ENCODE data around the gene MTA1. TPM values are rescaled to one million over a fixed set of nuclear protein-coding genes. Genes with fewer than 3 reads are reported as not detected.

Gene MTA1
- total and polyA plus RNA-seq, 2 experiments from 2014 or later: 8.1 to 37.0 TPM

GRCh38 chr14:105458010-105458409, 38.4 kb downstream of the MTA1 start:
- Histone ChIP-seq H4K20me1 (ENCODE audit: insufficient read depth) (no peaks in the 10 kb centered on the region), H3K9me3 (ENCODE audit: low read depth) (no peaks in the 10 kb centered on the region), H3K9ac (no peak overlapping the region), H3K79me2 (ENCODE audit: insufficient read depth) (no peaks in the 10 kb centered on the region), H3K27me3 (replicated peaks; ENCODE audit: insufficient read depth) (no peaks in the 10 kb centered on the region), H3K4me1 (ENCODE audit: insufficient read depth) (no peaks in the 10 kb centered on the region), H3F3A (ENCODE audit: insufficient read depth) (no peaks in the 10 kb centered on the region), H3K27ac (no peak overlapping the region), H3K4me3 (no peak overlapping the region), H3K9me2 (ENCODE audit: insufficient read depth) (no peaks in the 10 kb centered on the region), H3K4me2 (ENCODE audit: unreplicated experiment) (no peak overlapping the region), H2AFZ (no peak overlapping the region), H3K36me3 (ENCODE audit: low read depth) (no peaks in the 10 kb centered on the region; the same call in 1 of the 2 replicates)
- in situ Hi-C loops (cut with MboI): no loop called here
- 92 to 93% methylated on average over 15 to 17 of the region's 18 CpGs for WGBS, 2 experiments (ENCODE audit: low coverage in 1 of 2, low lambda C conversion rate in 2 of 2, missing lambda C conversion rate in 2 of 2)
- no peak for TF ChIP-seq EZH2 (IDR thresholded peaks at IDR 0.05; ENCODE audit: insufficient read depth, poor library complexity, severe bottlenecking)
- TF ChIP-seq EZH2phosphoT487 (IDR thresholded peaks at IDR 0.05; ENCODE audit: insufficient read depth, low read depth): no peak
- DNase-seq: no peak

DNA sequence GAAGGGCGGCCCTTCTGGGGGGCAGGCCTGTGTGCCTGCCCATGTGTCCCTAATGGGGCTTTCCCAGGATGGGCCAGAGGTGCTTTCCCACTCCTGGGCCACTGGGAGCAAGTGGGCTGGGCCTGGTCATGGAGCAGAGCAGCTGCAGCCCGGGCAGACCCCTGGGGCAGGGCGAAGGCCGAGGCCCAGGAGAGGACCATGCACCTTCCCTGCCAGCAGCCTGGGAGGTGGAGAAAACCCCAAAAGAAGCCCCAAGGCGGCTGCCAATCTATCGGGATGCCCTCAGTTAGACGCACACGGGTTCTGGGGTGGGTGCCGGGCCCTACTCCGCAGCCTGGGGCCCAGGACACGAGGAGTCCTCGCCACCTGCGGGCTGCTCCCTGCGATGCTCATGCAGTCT, 38.9 kb downstream of the MTA1 start:
- in situ Hi-C loops (cut with MboI): no loop called here
- H3K79me2 ChIP-seq (ENCODE audit: insufficient read depth): no peaks in the 10 kb centered on the region
- no peaks in the 10 kb centered on the region for H3K27me3 ChIP-seq (replicated peaks; ENCODE audit: insufficient read depth)
- no peak for DNase-seq
- H3K27ac ChIP-seq: no peak overlapping the region
- no peaks in the 10 kb centered on the region for H4K20me1 ChIP-seq (ENCODE audit: insufficient read depth)
- H3K9ac ChIP-seq: no peak overlapping the region
- no peaks in the 10 kb centered on the region for H3K4me1 ChIP-seq (ENCODE audit: insufficient read depth)
- no peak overlapping the region for H2AFZ ChIP-seq
- H3K36me3 ChIP-seq (ENCODE audit: low read depth): no peaks in the 10 kb centered on the region; the same call in 1 of the 2 replicates
- no peak for TF ChIP-seq EZH2 (IDR thresholded peaks at IDR 0.05; ENCODE audit: insufficient read depth, poor library complexity, severe bottlenecking)
- no peak for TF ChIP-seq EZH2phosphoT487 (IDR thresholded peaks at IDR 0.05; ENCODE audit: insufficient read depth, low read depth)
- WGBS, 2 experiments (ENCODE audit: low coverage in 1 of 2, low lambda C conversion rate in 2 of 2, missing lambda C conversion rate in 2 of 2): 87 to 89% methylated on average over 10 to 14 of the region's 14 CpGs
- no peaks in the 10 kb centered on the region for H3K9me3 ChIP-seq (ENCODE audit: low read depth)
- H3F3A ChIP-seq (ENCODE audit: insufficient read depth): no peaks in the 10 kb centered on the region
- no peak overlapping the region for H3K4me2 ChIP-seq (ENCODE audit: unreplicated experiment)
- H3K9me2 ChIP-seq (ENCODE audit: insufficient read depth): no peaks in the 10 kb centered on the region
- H3K4me3 ChIP-seq: no peak overlapping the region

- Histone ChIP-seq H3K9ac (no peak overlapping the region), H3K79me2 (ENCODE audit: insufficient read depth) (no peaks in the 10 kb centered on the region), H3K9me2 (ENCODE audit: insufficient read depth) (no peaks in the 10 kb centered on the region), H3K27me3 (replicated peaks; ENCODE audit: insufficient read depth) (no peaks in the 10 kb centered on the region), H3K4me2 (ENCODE audit: unreplicated experiment) (no peak overlapping the region), H4K20me1 (ENCODE audit: insufficient read depth) (no peaks in the 10 kb centered on the region), H3K4me1 (ENCODE audit: insufficient read depth) (no peaks in the 10 kb centered on the region), H3K36me3 (ENCODE audit: low read depth) (no peaks in the 10 kb centered on the region; the same call in 1 of the 2 replicates), H3K9me3 (ENCODE audit: low read depth) (no peaks in the 10 kb centered on the region), H2AFZ (no peak overlapping the region), H3F3A (ENCODE audit: insufficient read depth) (no peaks in the 10 kb centered on the region), H3K27ac (no peak overlapping the region), H3K4me3 (no peak overlapping the region)
- no peak for DNase-seq
- 90 to 100% methylated on average over 11 to 15 of the region's 17 CpGs for WGBS, 2 experiments (ENCODE audit: low coverage in 1 of 2, low lambda C conversion rate in 2 of 2, missing lambda C conversion rate in 2 of 2)
- in situ Hi-C loops (cut with MboI): no loop called here
- TF ChIP-seq EZH2phosphoT487 (IDR thresholded peaks at IDR 0.05; ENCODE audit: insufficient read depth, low read depth) (no peak), EZH2 (IDR thresholded peaks at IDR 0.05; ENCODE audit: insufficient read depth, poor library complexity, severe bottlenecking) (no peak)
Observed at GRCh38 chr14:105460116-105460515, 40.5 kb downstream of the MTA1 start.

DNA sequence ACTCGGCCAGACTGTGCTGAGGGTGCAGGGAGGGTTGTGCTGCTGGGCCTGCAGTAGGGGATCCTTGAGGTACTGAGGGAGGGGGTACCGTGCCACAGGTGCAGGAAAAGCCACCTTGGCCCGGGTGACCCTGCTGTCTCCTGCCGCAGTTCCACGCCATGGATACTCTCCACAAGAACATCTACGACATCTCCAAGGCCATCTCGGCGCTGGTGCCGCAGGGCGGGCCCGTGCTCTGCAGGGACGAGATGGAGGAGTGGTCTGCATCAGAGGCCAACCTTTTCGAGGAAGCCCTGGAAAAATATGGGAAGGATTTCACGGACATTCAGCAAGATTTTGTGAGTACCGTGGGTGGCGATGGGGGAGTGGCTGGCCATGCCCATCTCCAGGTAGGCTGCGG, 41.0 kb downstream of the MTA1 start:
- no peaks in the 10 kb centered on the region for H4K20me1 ChIP-seq (ENCODE audit: insufficient read depth)
- no peak overlapping the region for H3K27ac ChIP-seq
- no peaks in the 10 kb centered on the region for H3K4me1 ChIP-seq (ENCODE audit: insufficient read depth)
- WGBS, 2 experiments (ENCODE audit: low coverage in 1 of 2, low lambda C conversion rate in 2 of 2, missing lambda C conversion rate in 2 of 2): 95 to 97% methylated on average over 17 of the region's 17 CpGs
- no peaks in the 10 kb centered on the region for H3K9me3 ChIP-seq (ENCODE audit: low read depth)
- no peak for DNase-seq
- H3K9me2 ChIP-seq (ENCODE audit: insufficient read depth): no peaks in the 10 kb centered on the region
- no peak overlapping the region for H3K4me2 ChIP-seq (ENCODE audit: unreplicated experiment)
- no peaks in the 10 kb centered on the region; the same call in 1 of the 2 replicates for H3K36me3 ChIP-seq (ENCODE audit: low read depth)
- H2AFZ ChIP-seq: no peak overlapping the region
- H3K4me3 ChIP-seq: no peak overlapping the region
- H3K79me2 ChIP-seq (ENCODE audit: insufficient read depth): no peaks in the 10 kb centered on the region
- H3K9ac ChIP-seq: no peak overlapping the region
- in situ Hi-C loops (cut with MboI): no loop called here
- H3K27me3 ChIP-seq (replicated peaks; ENCODE audit: insufficient read depth): no peaks in the 10 kb centered on the region
- TF ChIP-seq EZH2phosphoT487 (IDR thresholded peaks at IDR 0.05; ENCODE audit: insufficient read depth, low read depth) (no peak), EZH2 (IDR thresholded peaks at IDR 0.05; ENCODE audit: insufficient read depth, poor library complexity, severe bottlenecking) (no peak)
- no peaks in the 10 kb centered on the region for H3F3A ChIP-seq (ENCODE audit: insufficient read depth)

DNA sequence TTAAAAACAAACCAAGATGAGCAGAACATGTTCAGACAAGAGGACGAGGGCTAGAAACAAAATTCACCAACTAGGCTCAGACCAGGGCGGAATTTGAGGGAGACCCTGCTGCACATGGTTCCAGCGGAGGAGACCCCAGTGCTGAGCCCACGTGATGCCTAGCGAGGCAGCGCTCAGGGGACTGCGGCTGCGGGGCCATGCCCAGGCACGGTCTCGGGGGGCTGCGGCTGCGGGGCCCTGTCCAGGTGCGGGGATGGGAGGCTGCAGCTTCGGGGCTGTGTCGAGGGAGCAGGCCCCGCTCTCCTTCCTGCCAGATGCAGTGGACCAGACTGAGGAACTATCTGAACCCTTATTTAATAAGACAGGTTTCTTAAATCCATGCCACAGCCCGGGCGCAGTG, 42.3 kb downstream of the MTA1 start:
- no peak overlapping the region for H2AFZ ChIP-seq
- H3K4me3 ChIP-seq: no peak overlapping the region
- H3F3A ChIP-seq (ENCODE audit: insufficient read depth): no peaks in the 10 kb centered on the region
- TF ChIP-seq EZH2phosphoT487 (IDR thresholded peaks at IDR 0.05; ENCODE audit: insufficient read depth, low read depth): no peak
- no peak for TF ChIP-seq EZH2 (IDR thresholded peaks at IDR 0.05; ENCODE audit: insufficient read depth, poor library complexity, severe bottlenecking)
- no peak overlapping the region for H3K9ac ChIP-seq
- DNase-seq: no peak
- no peaks in the 10 kb centered on the region for H4K20me1 ChIP-seq (ENCODE audit: insufficient read depth)
- no peaks in the 10 kb centered on the region for H3K27me3 ChIP-seq (replicated peaks; ENCODE audit: insufficient read depth)
- H3K4me2 ChIP-seq (ENCODE audit: unreplicated experiment): no peak overlapping the region
- no peaks in the 10 kb centered on the region for H3K79me2 ChIP-seq (ENCODE audit: insufficient read depth)
- H3K9me2 ChIP-seq (ENCODE audit: insufficient read depth): no peaks in the 10 kb centered on the region
- no peaks in the 10 kb centered on the region; the same call in 1 of the 2 replicates for H3K36me3 ChIP-seq (ENCODE audit: low read depth)
- no peak overlapping the region for H3K27ac ChIP-seq
- H3K4me1 ChIP-seq (ENCODE audit: insufficient read depth): no peaks in the 10 kb centered on the region
- no peaks in the 10 kb centered on the region for H3K9me3 ChIP-seq (ENCODE audit: low read depth)
- in situ Hi-C loops (cut with MboI): no loop called here
- 93% methylated on average over 17 to 18 of the region's 18 CpGs for WGBS, 2 experiments (ENCODE audit: low coverage in 1 of 2, low lambda C conversion rate in 2 of 2, missing lambda C conversion rate in 2 of 2)
